Right hindlimb (tissue), 1 donor: ENCODE measurements around the gene NBL1.
A peak's percentile ranks its signal among the peaks of the same experiment; 100 is the strongest.
"Not testable (repeated sequence)": the region's sequence is repeated elsewhere in the genome, so short reads cannot be mapped to it uniquely, and the experiment has no call there.

Experiments used
- DNase-seq: peaks from one replicate; pipeline ENCODE4 v3.0.0-alpha.2; 2018

The NBL1 gene

DNA sequence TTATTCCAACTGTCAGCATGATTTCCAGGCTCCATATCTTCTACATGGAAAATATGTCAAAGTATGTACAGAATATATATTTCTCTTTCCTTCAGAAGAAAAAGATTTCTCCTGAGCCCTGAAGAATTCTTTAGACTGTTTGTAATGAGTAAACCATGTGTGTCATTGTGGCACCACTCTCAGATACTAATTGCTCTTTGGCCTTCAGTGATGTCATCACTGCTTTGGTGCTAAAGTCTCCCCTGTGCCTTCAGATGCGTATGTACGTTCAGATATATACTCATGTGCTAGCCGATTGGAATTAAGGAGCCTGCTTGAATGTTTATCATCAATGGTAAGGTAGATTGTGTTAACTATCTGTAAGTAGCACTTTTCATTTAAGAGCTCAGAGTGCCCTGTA lies 20.6 kb upstream of the NBL1 start:
- no peak for DNase-seq

DNA sequence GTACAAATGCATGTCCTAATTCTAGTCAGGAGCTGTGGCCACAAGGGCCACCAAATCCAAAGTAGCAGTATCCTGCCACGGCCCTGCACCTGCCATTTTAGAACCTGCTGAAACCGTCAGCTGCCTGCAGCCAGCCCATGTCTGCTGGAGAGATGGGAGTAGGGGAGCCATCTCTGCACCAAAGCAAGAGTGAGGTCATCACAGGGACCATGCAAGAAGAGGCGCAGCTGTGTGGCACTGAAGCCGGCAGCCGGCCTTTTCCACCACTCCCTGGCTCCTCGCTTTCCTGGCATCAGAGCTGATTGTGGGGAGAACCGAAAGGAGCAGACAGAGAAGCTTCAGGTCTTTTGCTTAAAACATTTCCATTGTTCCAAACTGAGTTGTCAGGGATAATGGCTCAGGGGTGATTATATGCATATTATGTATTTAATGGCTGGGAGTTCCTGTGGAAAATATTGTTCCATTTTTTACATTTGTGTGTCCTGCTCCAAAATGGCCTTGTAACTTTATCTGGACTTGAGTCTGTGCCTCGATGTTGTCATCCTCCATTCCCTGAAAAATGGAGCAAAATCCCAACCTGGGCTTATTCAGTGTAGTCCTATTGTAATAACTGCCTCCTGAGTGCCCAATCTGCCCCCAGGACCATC lies 18.7 kb upstream of the NBL1 start:
- peak; percentile 39 for DNase-seq

DNA sequence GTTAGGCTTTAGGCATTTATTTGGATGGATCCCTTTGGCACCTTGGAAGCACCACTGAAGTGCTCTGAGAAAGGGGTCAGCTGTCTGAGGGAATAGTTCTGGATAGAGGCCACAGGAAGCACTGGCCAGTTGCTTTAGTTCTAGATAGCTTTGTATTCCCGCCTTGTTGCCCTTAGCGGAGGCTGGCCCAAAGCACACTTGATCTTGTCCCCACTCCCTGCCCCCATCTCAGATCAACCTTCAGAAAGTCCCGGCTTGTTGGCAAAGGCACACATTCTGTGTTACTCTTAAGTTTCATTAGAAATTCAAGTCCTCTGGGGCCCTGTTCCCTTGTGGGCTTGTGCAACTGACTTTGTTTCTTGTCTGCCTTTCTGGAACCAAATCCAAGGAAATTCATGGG lies 15.2 kb upstream of the NBL1 start:
- no peak for DNase-seq

DNA sequence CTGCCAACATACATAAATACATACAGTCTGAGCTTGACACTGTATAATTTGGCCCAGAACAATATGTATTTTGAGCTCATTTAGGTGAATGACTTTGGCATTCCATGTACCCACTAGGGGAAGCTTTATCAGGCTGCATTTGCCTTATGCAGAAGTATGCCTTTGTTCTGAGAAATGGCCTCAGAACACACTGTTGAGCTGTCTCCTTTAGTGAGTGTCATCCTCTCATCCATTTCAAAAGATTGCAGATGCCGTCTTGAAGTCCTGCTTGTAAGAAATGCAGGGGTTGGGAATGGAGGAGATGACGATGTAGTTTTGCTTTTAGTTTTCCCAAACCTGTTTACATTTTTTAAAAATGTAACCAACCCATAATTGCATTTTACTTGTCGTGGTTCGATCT lies 14.8 kb upstream of the NBL1 start:
- DNase-seq, result no peak

DNA sequence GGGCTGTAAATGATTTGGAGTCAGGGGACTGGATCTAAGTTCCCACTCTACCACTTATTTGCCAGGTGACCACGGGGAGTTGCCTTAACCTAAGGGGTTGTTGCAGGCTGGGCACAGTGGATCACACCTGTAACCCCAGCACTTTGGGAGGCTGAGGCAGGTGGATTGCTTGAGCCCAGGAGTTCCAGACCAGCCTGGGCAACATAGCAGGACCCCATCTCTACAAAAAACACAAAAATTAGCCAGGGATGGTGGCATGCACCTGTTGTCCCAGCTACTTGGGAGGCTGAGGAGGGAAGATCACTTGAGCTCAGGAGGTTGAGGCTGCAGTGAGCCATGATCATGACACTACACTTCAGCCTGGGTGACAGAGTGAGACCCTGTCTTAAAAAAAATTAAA lies 13.9 kb upstream of the NBL1 start:
- DNase-seq, result not testable (repeated sequence)

DNA sequence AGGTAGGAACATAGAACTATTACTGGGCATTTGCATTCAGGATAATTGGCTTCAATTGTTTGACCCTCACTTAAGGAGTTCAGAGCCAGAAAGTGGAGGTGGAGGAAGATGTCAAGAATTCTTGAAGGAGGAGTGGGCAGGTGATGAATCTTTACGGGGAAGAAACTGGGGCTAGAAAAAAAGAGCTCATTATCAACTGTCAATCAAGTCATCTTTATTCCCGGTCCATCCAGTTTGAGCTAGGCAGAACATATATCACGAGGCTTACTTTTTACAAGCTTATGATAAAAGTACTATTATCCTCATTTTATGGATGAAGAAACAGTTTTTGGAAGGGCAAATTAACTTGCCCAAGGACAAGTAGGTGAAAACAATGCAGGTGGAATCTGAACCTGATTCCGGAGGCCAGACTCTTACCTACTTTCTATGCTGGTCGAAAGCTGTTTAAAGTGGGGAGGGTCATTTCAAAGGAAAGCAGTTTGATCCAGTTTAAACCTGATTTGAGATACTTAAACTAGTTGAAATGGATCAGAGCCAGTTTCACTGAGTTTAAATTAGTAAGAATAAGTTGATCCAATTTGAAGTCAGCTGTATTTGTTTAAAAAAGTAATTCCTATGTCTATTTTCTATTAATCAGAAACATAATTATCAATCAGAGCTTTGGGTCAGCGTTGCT lies 13.3 kb upstream of the NBL1 start:
- DNase-seq, result no peak

DNA sequence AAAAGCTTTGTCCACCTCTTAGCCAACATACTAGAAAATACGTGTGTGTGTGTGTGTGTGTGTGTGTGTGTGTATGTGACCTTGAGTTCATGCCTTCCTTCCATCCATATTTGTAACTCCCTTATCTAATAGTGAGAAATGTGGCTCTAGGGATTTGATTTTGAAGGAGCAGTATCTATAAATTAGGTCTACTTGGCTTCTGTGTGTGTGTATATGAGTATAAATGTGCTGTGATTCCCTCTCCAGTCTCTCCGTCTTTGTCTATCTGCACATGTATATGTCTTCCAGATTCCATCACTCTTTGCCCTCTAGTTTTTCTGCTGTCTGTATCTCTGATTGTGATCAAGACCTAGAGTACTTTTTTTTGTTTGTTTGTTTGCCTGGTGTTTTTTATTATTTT lies 11.9 kb upstream of the NBL1 start:
- no peak for DNase-seq

DNA sequence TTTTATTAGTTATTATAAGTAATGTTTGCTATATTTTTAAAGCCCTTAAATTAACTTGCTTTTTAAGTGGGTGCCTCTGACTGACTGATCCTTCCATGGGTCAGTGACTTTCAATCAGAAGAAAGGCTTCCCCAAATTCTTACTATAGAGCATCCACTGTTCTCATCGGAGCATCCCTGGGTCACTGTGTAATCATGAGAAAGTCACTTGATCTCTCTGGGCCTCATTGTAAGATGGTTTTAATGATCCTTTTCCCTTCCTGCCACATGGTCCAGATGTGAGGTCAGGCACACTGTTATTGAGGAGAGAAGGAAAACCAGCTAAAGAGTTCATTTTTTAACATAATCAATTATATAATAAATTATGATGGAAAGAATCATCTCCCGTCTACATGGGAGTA lies 11.0 kb upstream of the NBL1 start:
- no peak for DNase-seq

DNA sequence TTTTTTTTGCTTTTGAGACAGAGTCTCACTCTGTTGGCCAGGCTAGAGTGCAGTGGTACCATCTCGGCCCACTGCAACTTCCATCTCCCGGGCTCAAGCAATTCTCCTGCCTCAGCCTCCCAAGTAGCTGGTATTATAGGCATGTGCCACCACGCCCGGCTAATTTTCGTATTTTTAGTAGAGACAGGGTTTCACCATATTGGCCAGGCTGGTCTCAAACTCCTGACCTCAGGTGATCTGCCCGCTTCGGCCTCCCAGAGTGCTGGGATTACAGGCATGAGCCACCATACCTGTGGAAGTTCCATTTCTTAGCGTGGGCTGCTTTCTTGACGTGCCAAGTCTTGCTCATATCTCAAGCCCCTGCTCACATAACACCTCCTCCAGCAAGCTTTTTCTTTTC lies 9.0 kb upstream of the NBL1 start:
- DNase-seq, result not testable (repeated sequence)

DNA sequence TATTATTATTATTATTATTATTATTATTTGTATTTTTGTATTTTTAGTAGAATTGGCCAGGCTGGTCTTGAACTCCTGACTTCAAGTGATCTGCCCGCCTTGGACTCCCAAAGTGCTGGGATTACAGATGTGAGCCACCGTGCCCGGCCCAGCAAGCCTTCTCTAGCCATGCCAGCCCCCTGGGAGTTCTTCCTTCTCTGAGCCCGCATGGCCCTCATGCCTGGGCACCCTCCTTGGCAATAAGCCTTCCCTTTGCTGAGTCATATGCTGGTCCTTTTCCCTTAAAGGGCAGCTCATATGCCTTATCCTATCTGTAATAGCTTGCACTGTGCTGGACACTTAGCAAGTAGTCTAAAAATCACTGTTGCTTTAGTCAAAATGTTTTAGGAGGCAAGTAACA lies 8.5 kb upstream of the NBL1 start:
- DNase-seq, result no peak

DNA sequence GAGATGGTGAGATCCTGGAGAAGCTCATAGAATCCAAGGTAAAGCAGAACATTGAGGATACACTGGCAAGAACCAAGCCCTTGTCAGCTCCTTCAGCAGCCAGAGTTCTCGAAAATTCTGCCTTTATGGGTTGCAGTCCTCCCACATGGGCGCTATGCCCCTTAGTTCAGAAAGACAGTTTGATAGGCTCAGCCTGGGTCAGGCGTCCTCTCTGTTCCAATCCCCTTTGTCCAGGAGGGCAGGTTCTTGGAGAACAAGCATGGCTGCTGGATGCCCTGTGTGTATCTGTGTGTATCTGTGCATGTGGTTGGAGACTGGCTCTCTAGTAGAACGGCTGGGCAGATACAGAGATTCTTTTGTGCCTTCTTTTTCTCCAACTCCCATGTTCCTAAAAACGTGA lies 8.0 kb upstream of the NBL1 start:
- no peak for DNase-seq

DNA sequence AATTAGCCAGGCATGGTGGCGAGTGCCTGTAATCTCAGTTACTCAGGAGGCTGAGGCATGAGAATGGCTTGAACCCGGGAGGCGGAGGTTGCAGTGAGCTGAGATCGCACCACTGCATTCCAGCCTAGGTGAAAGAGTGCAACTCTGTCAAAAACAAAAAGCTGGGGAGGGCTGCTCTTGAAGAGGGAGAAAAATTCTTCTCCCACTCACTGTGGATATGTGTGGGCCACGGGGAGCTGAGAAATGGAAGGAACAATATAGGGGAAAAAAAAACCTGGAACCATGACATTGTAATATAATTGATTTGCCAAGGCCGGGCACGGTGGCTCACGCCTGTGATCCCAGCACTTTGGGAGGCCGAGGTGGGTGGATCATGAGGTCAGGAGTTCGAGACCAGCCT lies 7.4 kb upstream of the NBL1 start:
- not testable (repeated sequence) for DNase-seq

DNA sequence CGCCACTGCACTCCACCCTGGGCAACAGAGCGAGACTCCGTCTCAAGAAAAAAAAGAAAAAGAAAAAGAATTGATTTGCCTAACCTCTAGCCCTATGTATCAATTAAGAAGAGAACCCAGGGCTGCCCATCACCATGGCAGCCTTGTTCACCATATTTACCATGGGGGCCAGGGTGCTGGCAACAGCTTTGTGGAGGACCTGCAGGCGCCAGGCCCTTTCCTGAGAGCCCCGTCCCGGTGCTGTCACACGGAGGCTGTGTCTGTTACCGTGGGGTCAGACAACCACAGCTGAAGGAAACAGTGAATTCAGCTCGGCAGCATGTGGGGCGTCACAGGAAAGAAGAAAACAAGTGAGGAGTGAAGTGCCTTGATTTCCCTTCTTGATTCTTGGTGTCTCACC lies 6.5 kb upstream of the NBL1 start:
- DNase-seq, result no peak

DNA sequence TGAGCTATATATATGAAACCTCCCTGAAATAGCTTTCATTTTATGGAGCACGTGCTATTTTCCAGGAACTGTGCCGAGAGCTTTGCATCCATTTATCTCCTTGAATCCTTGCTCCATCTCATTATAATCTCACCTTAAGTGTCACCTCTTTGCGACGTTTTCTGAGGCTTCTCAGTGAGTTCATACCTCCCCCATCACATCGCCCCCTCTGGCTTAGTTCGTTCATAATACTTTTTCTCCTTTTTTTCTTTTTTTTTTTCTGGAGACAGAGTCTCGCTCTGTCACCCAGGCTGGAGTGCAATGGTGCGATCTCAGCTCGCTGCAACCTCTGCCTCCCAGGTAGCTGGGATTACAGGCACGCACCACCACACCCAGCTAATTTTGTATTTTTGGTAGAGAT lies 4.9 kb upstream of the NBL1 start:
- not testable (repeated sequence) for DNase-seq

DNA sequence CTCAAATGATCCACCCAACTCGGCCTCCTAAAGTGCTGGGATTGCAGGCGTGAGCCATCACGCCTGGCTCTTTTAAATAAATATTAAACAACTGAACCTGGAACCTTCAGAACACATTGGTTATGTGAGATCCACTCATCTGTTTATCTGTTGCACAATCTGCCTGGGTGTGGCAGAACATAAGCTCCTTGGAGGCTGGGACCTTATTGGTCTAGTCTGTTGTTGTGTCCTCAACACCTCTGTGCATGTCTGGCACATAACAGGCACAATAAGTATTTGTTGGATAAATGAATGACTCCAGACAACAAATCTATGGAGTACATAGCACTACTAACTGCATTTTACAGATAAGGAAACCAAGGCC lies 4.1 kb upstream of the NBL1 start:
- DNase-seq, result no peak

DNA sequence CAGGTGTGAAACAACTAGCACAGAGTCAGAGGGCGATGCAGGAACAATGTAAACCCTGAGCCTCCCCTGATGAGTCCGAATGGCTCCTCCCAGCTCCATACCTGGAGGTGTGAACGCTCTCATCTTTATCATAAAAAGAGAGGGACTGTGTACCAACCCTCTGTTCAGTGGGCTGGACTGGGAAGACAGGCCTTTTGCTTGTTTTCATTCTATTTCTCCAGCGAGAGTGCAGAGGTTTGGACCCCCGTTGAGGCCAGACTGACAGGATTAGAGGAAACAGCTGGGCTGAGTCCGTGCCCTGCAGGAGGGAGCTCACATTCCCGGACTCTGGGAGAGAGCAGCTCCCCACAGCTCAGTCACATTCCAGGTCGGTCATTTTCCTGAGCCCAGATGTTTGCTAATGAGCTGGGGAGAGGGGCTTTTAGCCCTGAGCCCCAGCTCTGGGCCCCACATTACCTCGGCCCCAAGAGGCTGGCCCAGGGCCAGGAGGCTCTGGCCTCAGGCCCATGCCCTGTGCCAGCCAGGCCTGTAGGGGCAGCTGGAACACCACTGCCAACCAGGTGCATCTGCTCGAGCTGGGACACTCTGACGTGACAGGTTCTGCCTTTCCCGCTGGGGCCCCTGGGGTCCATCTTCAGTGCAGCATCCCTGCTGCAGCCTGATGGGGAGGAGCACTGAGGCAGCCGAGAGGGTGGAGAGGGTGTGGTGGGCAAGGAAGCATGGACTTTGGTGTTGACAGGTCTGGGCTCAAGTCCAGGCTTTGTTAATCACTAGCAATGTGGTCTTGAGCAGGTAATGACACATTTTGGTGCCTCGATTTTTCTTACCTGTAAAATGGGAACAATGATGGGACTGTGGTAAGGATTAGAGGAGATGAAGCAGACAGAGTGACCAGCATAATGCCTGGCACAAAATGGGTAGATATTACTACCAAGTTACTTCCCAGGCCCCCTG lies 3.5 kb upstream of the NBL1 start:
- peak; percentile 69 for DNase-seq

DNA sequence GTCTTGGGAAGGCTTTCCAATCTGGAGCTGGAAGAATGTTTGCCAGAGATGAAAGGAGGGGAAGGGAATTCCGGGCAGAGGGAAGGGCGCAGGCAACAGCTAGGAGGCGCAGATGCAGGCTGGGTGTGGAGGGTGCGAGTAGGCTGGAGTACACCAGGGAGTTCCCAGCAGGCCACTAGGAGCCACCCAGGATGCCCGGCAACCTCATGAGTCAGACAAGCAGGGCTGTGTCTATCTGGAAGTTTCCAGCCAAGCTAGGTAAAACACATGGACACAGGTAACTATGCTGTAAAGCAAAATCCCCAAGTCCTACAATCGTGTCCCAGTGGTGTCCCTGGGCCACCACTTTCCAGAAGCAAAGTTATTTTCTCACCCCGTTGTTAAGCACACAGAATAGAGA lies 990 bp upstream of the NBL1 start:
- DNase-seq, result no peak

DNA sequence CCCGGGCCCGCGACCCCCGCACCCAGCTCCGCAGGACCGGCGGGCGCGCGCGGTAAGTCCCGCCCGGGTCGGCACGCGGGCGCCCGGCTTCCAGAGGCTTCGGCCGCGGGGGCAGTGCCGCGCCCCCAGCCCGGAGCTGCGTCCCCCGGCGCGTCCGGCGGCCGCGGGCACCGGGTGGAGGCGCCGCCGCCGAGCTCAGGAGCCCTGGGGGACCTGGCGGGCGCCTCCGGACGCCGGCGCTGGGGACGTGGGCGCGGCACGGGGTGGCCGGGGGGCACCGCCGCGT lies 227 bp downstream of the NBL1 start:
- DNase-seq, result no peak

DNA sequence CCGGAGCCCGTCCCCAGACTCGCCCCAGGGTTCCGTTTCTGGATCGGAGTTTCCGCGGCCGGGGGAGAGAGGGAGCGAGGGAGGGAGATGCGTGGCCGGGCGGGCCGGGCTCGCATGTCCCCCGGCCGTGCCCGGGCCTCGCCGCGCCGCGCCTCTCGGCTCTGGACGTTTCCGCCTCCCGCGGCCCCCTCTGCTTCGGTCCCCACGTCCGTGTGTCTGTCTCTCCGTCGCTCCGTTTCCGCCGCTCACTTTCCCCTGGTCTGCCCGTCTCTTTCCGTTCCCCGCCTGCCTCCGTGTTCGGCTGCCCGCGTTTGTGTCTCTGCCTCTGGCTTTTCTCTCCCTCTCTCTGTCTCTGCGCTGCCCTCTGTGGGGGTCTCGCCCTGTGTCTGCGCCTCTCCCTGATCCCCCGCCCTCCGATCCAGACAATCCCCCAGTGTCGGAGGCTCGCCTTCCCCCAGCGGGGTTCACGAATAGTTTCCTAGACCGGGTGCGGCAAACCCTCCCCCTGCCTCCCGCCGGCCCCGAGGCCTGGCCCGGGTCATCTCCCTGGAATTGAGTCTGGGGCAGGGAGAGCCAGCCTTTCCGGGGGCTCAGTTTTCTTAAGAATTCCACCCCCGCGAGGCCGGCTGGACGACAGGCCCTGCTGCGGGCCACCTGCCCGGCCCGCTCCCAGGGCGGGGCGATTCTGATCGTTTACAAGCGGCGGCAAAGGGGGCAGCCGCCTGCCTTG lies 735 bp downstream of the NBL1 start:
- peak; percentile 50 for DNase-seq

DNA sequence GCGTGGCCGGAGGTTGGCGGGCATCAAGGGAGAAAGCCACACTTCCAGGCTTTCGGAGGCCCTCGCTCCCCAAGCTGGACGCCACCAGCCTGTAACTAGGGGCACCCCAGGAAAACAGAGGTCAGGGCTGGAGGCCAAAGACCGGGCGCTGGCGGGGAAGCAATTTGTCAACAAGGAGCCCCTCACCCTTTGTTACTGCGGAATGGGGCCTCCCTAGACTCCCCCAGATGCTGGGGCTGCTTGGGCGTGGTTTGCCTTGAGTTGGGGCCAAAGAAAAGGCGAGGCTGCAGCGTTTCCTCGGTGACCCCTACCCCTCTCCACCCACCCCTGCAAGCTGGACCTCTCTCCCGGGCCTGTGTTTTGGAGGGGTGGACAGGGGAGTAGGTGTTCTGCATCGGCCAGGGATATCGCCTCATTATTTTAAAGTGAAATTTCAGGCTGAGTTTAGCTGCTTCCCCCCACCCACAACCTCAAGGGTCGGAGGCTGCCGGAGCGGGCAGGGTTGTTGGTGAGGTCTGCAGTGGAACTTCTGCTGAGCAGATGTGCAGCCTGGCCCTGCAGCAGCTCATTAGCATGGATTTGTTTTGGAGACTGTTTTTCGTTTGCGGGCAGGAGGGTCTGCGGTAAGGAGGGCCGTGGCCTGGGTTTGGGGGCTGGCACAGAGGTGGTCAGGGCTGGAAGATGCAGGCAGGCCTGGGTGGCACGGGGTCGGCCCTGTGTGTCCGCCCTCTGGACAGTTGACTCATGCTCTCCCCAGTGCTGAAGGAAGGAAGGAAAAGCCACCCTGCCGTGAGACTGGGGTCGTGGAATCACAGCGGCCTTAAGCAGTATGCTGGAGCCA lies 1.5 kb downstream of the NBL1 start:
- peak; percentile 51 for DNase-seq

DNA sequence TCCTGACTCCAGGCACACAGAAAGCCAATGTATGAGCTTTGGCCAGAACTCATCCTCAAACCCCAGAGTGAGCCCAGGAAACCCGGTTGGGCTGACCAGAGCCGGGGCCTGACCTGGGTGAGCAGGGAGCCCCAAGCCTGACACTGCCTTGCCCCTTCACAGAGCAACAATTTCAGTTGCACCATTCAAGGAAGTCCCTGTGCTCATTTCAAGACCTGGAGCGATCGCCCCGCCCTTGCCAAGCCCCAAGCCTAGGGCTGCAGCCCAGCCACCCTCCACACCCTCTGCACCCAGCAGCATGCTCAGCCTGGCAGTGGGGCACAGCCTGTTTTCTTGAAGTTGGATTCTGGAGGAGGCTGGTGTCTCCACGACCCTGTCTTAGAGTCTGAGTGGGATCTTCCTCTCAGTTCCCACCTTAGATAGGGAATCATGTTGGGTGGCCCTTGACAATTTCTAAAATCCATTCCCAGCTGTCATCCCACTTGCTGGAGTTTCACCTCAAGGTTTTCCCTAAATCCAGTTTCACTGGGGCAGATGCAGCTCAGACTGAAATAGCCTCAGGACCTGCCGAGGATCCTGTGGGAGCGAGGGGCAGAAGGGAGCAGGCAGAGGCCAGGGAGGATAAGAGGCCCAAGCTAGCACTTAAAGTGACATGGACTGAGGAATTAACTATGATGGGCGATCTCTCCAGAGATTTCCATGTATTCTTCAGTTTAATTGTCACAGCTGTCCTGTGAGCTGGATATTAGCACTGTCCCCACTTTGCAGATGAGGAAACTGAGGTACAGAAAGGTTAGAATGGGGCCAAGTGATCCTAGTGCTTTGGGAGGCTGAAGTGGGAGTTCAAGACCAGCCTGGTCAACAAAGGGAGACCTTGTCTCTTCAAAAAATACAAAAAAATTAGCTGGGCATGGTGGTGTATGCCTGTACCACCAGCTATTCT lies 2.5 kb downstream of the NBL1 start:
- DNase-seq, result no peak
